HG03135 (cell line): ENCODE results near the gene TMEM123.

ENCODE experiments used
- ATAC-seq: cut with Tn5 transposase; IDR thresholded peaks from one replicate; pipeline ENCODE4 v1.9.1; 2021; ENCODE audit warnings: mild to moderate bottlenecking, moderate library complexity; ENCODE audit not compliant: unreplicated experiment

The TMEM123 gene

DNA sequence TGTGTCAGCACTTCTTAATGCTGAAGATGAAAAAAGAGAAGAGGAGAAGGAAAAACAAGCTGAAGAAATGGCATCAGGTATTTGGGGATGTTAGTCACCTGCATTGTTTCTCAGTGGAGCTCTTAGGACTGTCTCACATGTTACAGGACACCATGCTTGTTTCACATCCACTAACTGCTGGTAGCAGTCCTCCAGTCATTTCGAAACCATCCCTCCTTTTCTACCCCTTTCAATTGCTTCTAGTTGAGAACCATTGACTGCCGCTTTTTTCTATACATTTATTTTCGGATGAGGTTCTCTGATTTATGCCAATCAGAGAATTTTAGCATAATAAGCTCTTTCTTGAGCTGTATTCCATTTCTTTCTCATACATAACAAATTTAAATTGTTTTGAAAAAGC, 84.1 kb downstream of the TMEM123 start:
- ATAC-seq = peak; percentile 99

DNA sequence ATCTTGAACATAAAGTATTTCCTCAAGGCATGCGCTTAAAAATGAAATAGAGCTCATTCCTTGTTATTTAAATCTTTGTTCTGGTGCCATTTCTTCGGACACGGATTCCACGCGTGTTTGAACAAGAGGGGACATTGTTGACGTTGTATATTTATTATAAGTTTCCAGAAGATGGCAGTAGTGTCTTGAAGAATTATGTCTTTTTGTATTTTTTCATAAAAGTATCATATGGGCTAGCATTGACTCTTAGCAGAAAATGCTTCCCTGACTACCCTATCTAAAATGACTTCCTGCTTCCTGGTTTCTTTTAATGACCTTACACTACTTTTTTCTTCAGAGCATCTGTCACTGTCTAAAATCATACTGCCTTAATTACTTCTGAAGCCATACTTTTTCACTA, 85.2 kb downstream of the TMEM123 start:
- no peak for ATAC-seq

DNA sequence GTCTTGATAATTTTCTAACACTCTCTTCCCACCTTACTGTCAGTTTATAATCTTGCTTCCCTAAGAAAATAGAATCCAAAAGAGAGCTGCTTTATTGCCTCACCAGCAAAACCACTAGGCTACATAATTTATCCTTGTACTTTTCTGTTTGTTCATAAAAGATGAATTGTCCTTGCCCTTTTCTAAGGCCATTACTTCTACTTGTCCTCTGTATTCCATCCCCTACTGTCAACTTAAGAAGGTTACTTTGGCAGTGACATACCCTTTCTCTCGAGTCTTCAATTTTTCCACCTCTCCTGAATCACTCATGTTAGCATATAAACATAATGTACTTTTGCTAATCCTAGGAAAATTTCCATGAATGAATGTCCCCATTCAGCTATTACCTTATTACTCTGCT, 87.6 kb downstream of the TMEM123 start:
- ATAC-seq = no peak

DNA sequence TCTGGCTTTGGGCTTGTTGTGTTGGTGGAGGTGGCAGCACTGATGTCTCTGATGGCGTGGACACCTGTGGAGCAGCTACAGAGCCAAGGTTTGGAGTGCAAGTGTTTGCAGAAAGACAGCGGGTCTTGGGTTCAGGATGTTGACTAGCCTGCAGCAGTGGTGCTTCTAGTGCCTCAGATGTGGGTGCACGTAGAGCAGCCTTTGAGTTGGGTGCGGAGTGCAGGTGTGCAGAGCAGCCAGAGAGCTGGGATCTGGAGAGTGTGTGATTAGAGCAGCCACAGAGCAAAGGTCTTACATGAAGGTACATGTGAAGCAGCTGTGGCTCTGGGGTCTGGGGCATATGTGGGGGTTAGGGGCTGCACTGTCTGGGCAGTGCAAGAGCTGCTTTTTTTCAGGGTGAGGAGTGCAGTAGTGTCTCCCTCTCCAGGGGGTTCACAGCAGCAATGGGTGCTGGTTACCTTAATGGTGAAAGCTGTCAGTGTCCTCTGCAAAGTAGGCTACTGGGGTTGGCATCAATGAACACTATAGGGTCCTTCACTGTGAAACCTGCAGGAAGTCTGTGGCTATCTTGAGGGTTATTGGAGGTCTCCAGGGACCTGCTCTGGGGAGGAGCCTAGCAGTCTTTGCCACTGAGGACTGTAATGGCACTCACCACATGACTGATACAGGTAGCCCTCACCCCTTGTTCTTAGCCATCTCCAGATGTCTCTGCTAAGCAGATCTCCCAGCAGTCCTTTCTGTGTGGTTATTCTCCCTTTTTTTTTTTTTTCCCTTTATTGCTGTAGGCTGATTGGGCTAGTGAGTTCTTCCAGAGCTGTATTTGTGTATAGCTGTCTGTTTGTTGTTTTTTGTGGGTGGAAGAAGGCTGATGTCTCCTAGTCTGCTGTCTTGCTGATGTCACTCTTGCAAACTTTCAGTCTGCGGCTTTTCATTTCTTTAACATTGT, 91.2 kb downstream of the TMEM123 start:
- peak; percentile 83 for ATAC-seq

DNA sequence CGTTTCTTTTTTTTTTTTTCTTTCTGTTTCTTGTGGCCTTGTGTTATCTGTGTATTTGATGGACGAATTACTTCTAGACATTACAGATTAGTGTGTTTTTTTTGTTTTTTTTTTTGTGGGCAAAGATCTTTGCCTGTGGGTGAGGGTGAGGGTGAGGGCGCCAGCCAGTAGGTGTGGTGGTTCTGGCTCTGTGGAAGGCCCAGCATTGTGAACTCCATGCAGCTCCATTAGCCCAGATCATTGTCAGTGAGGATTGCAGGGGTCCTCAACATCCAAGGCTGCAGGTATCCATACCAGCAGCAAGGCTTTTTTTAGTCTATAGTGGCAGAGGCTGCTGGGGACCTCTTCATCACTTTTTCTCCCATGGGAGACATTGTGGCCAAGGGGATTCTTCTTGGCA, 91.9 kb downstream of the TMEM123 start:
- ATAC-seq = no peak

DNA sequence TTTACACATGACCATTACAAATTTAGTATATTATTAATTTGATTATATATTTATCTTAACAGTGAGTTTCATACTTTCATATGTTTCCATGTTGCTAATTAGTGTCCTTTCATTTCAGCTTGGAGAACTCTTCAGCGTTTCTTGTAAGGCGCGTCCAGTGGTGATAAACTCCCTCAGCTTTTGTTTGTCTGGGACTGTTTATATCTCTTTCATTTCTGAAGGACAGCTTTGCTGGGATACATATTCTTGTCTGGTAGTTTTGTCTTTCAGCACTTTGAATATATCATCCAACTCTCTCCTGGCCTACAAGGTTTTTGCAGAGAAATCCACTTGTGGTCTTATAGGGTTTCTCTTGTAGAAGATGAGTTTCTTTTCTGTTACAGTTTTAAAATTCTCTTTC, 93.2 kb downstream of the TMEM123 start:
- ATAC-seq = no peak

DNA sequence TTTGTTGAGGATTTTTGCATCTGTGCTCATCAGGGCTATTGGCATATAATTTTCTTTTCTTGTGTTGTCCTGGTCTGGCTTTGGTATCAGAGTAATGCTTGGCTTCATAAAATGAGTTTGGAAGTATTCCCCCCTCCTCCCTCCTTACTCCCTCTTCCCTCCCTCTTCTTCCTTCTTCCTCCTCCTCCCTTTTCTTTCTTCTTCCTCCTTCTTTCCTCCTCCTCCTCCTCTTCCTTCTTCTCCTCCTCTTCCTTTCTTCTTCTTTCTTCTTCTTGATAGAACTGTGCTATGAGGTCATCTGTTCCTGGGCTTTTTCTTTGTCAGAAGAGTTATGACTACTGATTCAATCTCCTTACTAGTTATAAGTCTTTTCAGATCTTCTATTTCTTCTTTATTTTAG, 95.4 kb downstream of the TMEM123 start:
- no peak for ATAC-seq

DNA sequence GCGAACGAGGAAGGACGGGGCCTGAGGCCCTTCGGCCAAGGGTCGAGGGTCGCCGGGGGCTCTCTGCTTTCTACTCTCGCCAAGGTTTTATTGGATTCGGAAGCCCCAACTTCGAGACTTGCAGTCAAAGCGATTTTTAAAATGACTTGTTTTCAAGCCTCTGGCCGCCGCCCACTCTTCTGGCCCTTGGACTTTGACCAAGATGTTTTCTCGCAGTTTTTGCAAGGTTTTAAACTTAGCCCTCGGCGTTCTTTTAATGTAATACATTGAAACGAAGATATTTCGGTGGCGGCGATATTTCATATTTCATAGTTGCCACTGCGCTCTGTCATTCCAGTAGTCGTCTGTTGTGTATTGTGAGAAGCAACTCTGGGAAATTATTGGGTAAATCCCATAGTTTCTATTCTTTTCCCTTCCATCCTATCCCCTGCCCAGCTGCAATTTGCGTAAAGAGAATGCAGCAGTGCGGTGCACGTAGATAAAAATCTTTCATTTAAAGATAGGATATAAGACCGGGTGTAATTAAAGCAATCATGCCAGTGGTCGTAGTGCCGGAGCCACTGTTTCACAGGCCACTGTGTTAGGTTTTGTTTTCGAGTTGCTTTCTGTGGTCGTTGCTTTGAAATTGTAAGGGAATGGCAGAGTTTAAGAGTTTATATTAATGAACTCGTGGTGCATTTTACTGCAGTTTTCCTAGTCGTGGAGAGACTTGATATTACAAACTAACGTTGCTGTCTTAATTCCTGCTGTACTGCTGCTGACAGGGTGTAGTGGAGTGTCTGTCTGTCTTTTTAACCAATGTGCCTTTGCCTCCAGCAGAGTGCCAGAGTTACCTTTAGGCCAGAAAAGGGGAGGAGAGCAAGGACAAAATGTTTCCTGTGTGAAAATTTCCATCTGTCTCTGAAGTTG, 104.8 kb downstream of the TMEM123 start:
- peak; percentile 23 for ATAC-seq

DNA sequence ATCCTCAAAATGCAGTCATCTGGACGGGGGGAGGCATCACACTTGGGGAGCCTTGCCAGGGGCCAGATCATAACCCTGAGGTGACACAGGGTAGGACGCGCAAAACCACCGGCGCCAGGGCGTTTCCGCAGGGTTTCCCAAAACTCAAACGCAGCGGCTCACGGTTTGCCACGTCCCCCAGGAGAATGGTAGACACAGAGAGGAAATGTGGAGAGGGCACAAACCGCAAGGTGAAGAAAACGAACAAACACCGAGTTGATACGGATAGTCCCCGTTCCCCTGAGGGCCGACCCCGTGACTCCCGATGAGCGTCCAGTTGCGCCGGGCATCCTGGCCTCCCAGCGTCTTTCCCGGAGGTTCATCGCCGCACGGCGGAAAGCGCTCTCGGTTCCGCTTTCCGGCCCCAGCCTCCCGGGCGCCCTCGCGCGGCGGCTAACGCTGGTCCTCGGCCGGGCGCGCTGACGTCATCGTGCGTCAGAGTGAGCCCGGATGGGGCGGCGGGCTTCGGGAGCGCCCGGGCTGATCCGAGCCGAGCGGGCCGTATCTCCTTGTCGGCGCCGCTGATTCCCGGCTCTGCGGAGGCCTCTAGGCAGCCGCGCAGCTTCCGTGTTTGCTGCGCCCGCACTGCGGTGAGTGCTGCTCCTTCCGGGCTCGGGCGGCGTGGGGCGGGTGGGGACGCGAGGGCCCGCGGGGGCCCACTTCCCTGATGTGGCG, 105.7 kb downstream of the TMEM123 start, which contains the start of gene BIRC2:
BIRC2 (plus strand) TSS at position 467 of the 714 bp plus-strand sequence. CDS start 2,641 bp downstream, outside the sequence.
- ATAC-seq = peak; percentile 91

DNA sequence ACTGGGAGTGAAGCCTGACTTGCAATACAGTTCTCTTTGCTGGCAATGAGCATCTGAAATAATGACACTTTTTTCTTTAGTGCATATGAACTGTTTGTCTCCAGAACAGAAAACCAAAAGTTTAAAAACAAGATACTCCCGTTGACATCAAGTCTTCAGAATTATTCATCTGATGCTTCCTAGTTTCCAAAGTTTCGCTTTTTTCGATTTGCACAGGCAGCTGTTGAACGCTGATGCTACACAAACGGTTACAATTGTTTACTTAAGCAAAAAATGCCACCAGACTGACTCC, 106.2 kb downstream of the TMEM123 start:
- ATAC-seq = no peak
